ENCODE measurements around the gene PDE6B.
"Not testable (repeated sequence)": the region's sequence is repeated elsewhere in the genome, so short reads cannot be mapped to it uniquely, and the experiment has no call there.

Gene PDE6B

GRCh38 chr4:622071-622995, 3.0 kb upstream of the PDE6B start:
- no peak for DNase-seq

GRCh38 chr4:622996-623913, 2.1 kb upstream of the PDE6B start:
- no peak for DNase-seq

GRCh38 chr4:623914-624566, 1.3 kb upstream of the PDE6B start:
- no peak for DNase-seq

- DNase-seq = no peak
Observed at GRCh38 chr4:625631-626161, 323 bp downstream of the PDE6B start.

- no peak for DNase-seq
Observed at GRCh38 chr4:626201-627091, 1.1 kb downstream of the PDE6B start.

- DNase-seq = no peak
Observed at GRCh38 chr4:627347-628125, 2.2 kb downstream of the PDE6B start.

GRCh38 chr4:628311-628741, 3.0 kb downstream of the PDE6B start:
- DNase-seq = no peak

- no peak for DNase-seq
Observed at GRCh38 chr4:628821-629635, 3.7 kb downstream of the PDE6B start.

GRCh38 chr4:629636-629914, 4.2 kb downstream of the PDE6B start:
- DNase-seq = no peak

- DNase-seq = no peak
Observed at GRCh38 chr4:629915-630641, 4.7 kb downstream of the PDE6B start.

- DNase-seq = no peak
Observed at GRCh38 chr4:630656-631055, 5.3 kb downstream of the PDE6B start.

- no peak for DNase-seq
Observed at GRCh38 chr4:632196-632790, 6.9 kb downstream of the PDE6B start.

- DNase-seq = no peak
Observed at GRCh38 chr4:632926-633325, 7.6 kb downstream of the PDE6B start.

- DNase-seq = no peak
Observed at GRCh38 chr4:633406-633805, 8.0 kb downstream of the PDE6B start.

GRCh38 chr4:633976-634598, 8.7 kb downstream of the PDE6B start:
- no peak for DNase-seq

GRCh38 chr4:634599-634985, 9.2 kb downstream of the PDE6B start:
- DNase-seq = no peak

GRCh38 chr4:635066-635835, 9.9 kb downstream of the PDE6B start:
- not testable (repeated sequence) for DNase-seq
